Erythroblast (primary cell): Measurements from ENCODE around the gene QRICH1.

Source experiments
- GATA1 ChIP-seq: IDR thresholded peaks from 2 replicates; pipeline ENCODE4 v1.6.1; 2011; ENCODE audit warnings: low read depth, mild to moderate bottlenecking, control low read depth, low read length, moderate library complexity
- POLR2A ChIP-seq: IDR thresholded peaks from 2 replicates; pipeline ENCODE4 v1.6.1; 2011; ENCODE audit warnings: mild to moderate bottlenecking, low read length

- peak; percentile 73 for TF ChIP-seq POLR2A
- no peak for TF ChIP-seq GATA1
Measured at GRCh38 chr3:49104427-49105291, 10.8 kb upstream of the QRICH1 start, which contains the start of gene QARS1.
